ENCODE measurements around the gene EFNA4. TPM values are rescaled to one million over a fixed set of nuclear protein-coding genes. Genes with fewer than 3 reads are reported as not detected.
"Not testable (repeated sequence)": the region's sequence is repeated elsewhere in the genome, so short reads cannot be mapped to it uniquely, and the experiment has no call there.

The EFNA4 gene
- total RNA-seq, 1 experiment from 2014 or later: 7.4 TPM

DNA sequence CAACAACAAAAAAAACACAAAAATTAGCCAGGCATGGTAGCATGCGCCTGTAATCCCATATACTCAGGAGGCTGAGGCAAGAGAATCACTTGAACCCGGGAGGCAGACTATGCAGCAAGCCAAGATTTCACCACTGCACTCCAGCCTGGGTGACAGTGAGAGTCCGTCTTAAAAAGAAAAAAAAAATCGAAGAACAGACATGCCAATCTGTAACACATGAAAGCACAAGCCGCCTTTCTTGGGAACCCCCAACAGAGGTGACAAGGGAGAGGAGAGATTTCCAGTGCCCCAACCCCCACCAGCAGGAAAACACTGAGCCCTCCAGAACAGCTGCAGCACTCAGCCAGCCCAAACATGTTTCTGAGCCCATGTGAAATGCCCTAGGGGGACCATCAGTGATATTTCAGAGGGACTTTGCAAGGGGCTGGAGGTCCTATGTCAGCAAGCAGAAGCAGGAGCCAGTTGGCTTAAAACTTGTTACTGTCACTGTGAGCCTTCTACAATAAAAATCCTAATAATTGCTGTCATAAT, 50.0 kb downstream of the EFNA4 start:
- TF ChIP-seq, protein P1, sequence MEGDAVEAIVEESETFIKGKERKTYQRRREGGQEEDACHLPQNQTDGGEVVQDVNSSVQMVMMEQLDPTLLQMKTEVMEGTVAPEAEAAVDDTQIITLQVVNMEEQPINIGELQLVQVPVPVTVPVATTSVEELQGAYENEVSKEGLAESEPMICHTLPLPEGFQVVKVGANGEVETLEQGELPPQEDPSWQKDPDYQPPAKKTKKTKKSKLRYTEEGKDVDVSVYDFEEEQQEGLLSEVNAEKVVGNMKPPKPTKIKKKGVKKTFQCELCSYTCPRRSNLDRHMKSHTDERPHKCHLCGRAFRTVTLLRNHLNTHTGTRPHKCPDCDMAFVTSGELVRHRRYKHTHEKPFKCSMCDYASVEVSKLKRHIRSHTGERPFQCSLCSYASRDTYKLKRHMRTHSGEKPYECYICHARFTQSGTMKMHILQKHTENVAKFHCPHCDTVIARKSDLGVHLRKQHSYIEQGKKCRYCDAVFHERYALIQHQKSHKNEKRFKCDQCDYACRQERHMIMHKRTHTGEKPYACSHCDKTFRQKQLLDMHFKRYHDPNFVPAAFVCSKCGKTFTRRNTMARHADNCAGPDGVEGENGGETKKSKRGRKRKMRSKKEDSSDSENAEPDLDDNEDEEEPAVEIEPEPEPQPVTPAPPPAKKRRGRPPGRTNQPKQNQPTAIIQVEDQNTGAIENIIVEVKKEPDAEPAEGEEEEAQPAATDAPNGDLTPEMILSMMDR (IDR thresholded peaks at IDR 0.05; ENCODE audit: unreplicated experiment): no peak
- no TSS peak for BruUV-seq (replicated peaks)
- H3K4me1 Mint-ChIP-seq (ENCODE audit: insufficient read depth, unreplicated experiment): peaks cover 6% of the 10 kb centered on the region
- no peaks in the 10 kb centered on the region for H3K27me3 Mint-ChIP-seq (ENCODE audit: insufficient read depth, unreplicated experiment)
- no peak overlapping the region for H3K27ac Mint-ChIP-seq (ENCODE audit: low read depth, unreplicated experiment)
- no peaks in the 10 kb centered on the region for H3K9me3 Mint-ChIP-seq (ENCODE audit: unreplicated experiment)
- H3K36me3 Mint-ChIP-seq (ENCODE audit: insufficient read depth, unreplicated experiment): no peaks in the 10 kb centered on the region
- POLR2A ChIA-PET: interaction anchor here (0.6 kb wide), 1 partner anchor 41 kb away, joined by 3 read pairs; no protein-coding TSS in a partner anchor
- DNase-seq (ENCODE audit: unreplicated experiment): no peak
- CTCF ChIA-PET: interaction anchor here (0.6 to 3.2 kb wide), 2 partner anchors 22 to 405 kb away, joined by 4 to 16 read pairs; no protein-coding TSS in a partner anchor
- no peak overlapping the region for H3K4me3 Mint-ChIP-seq (ENCODE audit: unreplicated experiment)
- intact Hi-C loops (cut with micrococcal nuclease): no loop called here

DNA sequence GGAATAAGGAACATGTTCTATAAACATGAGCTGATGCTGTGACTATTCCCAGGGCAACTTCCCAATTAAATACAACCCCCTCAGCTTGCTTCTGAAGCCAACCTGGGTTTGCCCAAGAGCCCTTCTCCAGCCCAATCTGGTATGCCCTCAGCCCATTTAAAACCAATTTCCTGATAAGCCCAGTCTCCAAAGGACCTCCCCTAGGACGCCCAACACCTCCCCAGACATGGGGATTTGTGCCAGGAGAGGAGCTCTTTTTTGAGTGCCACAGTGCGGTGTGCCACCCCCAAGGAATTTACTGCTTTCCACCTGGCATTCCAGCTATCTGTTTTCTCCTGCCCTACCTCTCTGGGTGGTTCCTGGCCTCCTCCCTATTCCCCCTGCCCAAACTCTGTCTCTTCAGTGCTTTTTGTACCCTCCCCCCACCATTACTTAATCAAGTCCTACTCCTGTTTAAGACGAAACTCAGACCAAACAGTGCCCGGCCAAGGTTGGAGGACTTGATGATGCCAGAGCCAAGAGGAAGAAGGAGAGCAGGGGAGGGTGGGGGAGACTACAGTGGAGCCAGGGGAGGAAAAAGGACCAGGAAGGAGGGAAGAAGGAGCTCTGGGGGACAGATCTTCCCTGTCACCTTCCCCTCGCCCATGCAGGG, 52.7 kb downstream of the EFNA4 start:
- Mint-ChIP-seq H3K36me3 (ENCODE audit: insufficient read depth, unreplicated experiment) (no peaks in the 10 kb centered on the region), H3K27me3 (ENCODE audit: insufficient read depth, unreplicated experiment) (no peaks in the 10 kb centered on the region), H3K27ac (ENCODE audit: low read depth, unreplicated experiment) (no peak overlapping the region), H3K4me1 (ENCODE audit: insufficient read depth, unreplicated experiment) (no peaks in the 10 kb centered on the region), H3K9me3 (ENCODE audit: unreplicated experiment) (no peaks in the 10 kb centered on the region), H3K4me3 (ENCODE audit: unreplicated experiment) (no peak overlapping the region)
- DNase-seq (ENCODE audit: unreplicated experiment): no peak
- TF ChIP-seq, protein P1 (IDR thresholded peaks at IDR 0.05; ENCODE audit: unreplicated experiment): no peak
- BruUV-seq (replicated peaks): no TSS peak
- intact Hi-C loops (cut with micrococcal nuclease): no loop called here
- CTCF ChIA-PET: interaction anchor here (0.8 to 3.2 kb wide), 12 partner anchors 9 to 57 kb away, joined by 3 to 16 read pairs (median 7); partner anchors contain the start of gene KRTCAP2
- POLR2A ChIA-PET: interaction anchor here (0.6 to 2.4 kb wide), 4 partner anchors 10 to 57 kb away, joined by 3 to 10 read pairs (median 5); partner anchors contain the start of genes KRTCAP2 and SLC50A1

DNA sequence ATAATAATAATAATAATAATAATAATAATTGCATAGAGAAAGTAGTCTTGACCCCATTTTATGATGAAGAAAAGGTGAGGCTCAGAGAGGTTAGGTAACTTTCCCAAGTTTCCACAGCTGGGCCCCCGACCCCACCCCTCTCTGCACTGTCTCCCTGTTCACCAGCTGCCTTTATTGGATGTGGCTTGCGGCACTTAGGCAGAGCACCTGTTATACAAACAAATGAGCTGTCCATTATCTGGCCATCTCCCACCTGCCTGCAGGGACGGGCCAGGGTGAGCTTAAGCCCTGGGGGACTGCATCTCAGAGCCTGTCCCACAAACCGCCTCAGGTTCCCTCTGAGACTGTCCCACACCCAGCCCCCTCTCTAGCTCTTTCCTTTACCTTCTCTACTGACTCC, 54.1 kb downstream of the EFNA4 start:
- no peak for DNase-seq (ENCODE audit: unreplicated experiment)
- TF ChIP-seq, protein P1 (IDR thresholded peaks at IDR 0.05; ENCODE audit: unreplicated experiment): no peak
- no peaks in the 10 kb centered on the region for H3K9me3 Mint-ChIP-seq (ENCODE audit: unreplicated experiment)
- POLR2A ChIA-PET: interaction anchor here (1.0 to 2.4 kb wide), 2 partner anchors 11 to 18 kb away, joined by 3 to 10 read pairs; partner anchors contain the start of gene SLC50A1
- H3K27me3 Mint-ChIP-seq (ENCODE audit: insufficient read depth, unreplicated experiment): no peaks in the 10 kb centered on the region
- no peak overlapping the region for H3K4me3 Mint-ChIP-seq (ENCODE audit: unreplicated experiment)
- no peaks in the 10 kb centered on the region for H3K4me1 Mint-ChIP-seq (ENCODE audit: insufficient read depth, unreplicated experiment)
- no peak overlapping the region for H3K27ac Mint-ChIP-seq (ENCODE audit: low read depth, unreplicated experiment)
- H3K36me3 Mint-ChIP-seq (ENCODE audit: insufficient read depth, unreplicated experiment): no peaks in the 10 kb centered on the region
- intact Hi-C loops (cut with micrococcal nuclease): no loop called here
- CTCF ChIA-PET: interaction anchor here (0.6 to 1.8 kb wide), 10 partner anchors 12 to 719 kb away, joined by 3 to 10 read pairs (median 4); partner anchors contain the start of gene KRTCAP2
- BruUV-seq (replicated peaks): no TSS peak

DNA sequence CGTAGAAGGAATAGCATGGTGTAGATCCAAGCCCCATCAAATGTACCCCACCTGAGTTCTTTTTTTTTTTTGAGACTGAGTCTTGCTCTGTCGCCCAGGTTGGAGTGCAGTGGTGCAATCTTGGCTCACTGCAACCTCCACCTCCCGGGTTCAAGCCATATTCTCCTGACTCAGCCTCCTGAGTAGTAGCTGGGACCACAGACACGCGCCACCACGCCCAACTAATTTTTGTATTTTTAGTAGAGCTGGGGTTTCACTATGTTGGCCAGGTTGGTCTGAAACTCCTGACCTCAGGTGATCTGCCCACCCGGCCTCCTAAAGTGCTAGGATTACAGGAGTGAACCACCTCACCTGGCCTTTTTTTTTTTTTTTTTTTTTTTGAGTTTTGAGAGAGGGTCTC, 54.5 kb downstream of the EFNA4 start:
- intact Hi-C loops (cut with micrococcal nuclease); H3K27me3 Mint-ChIP-seq (ENCODE audit: insufficient read depth, unreplicated experiment); H3K36me3 Mint-ChIP-seq (ENCODE audit: insufficient read depth, unreplicated experiment); DNase-seq (ENCODE audit: unreplicated experiment); H3K27ac Mint-ChIP-seq (ENCODE audit: low read depth, unreplicated experiment); H3K4me1 Mint-ChIP-seq (ENCODE audit: insufficient read depth, unreplicated experiment); H3K9me3 Mint-ChIP-seq (ENCODE audit: unreplicated experiment); H3K4me3 Mint-ChIP-seq (ENCODE audit: unreplicated experiment); BruUV-seq (replicated peaks): not testable (repeated sequence)
- POLR2A ChIA-PET: interaction anchor here (0.6 to 2.4 kb wide), 3 partner anchors 11 to 85 kb away, joined by 3 to 10 read pairs (median 3); partner anchors contain the start of gene SLC50A1
- CTCF ChIA-PET: interaction anchor here (0.6 to 1.8 kb wide), 10 partner anchors 13 to 712 kb away, joined by 3 to 10 read pairs (median 4); partner anchors contain the start of gene KRTCAP2

Other genes starting within 250 kb of the EFNA4 start
- 0.07 TPM in 1 of 2 replicates, not detected in the other for gene KCNN3, start 193.5 kb upstream of the EFNA4 start, total RNA-seq (2022)
- 57.7 and 68.9 TPM in 2 replicates for gene PMVK, start 127.0 kb upstream of the EFNA4 start, total RNA-seq (2022)
- gene PBXIP1, start 107.6 kb upstream of the EFNA4 start, total RNA-seq (2022): 11.3 TPM in 2 replicates
- 32.1 and 35.9 TPM in 2 replicates for gene PYGO2, start 102.0 kb upstream of the EFNA4 start, total RNA-seq (2022)
- 667 and 885 TPM in 2 replicates for gene SHC1, start 93.0 kb upstream of the EFNA4 start, total RNA-seq (2022)
- 285 and 289 TPM in 2 replicates for gene CKS1B, start 89.1 kb upstream of the EFNA4 start, total RNA-seq (2022)
- gene FLAD1, start 80.4 kb upstream of the EFNA4 start, total RNA-seq (2022): 65.4 and 91.1 TPM in 2 replicates
- 0.83 TPM in 1 of 2 replicates, not detected in the other for gene LENEP, start 70.2 kb upstream of the EFNA4 start, total RNA-seq (2022)
- gene ZBTB7B, start 60.9 kb upstream of the EFNA4 start, total RNA-seq (2022): 169 and 175 TPM in 2 replicates
- 0.91 and 1.8 TPM in 2 replicates for gene DCST2, start 30.0 kb upstream of the EFNA4 start, total RNA-seq (2022)
- gene DCST1, start 29.9 kb upstream of the EFNA4 start, total RNA-seq (2022): 0.21 and 0.42 TPM in 2 replicates
- gene ADAM15, start 12.4 kb upstream of the EFNA4 start, total RNA-seq (2022): 385 and 456 TPM in 2 replicates
- gene EFNA3, start 15.1 kb downstream of the EFNA4 start, total RNA-seq (2022): 1.6 and 1.7 TPM in 2 replicates
- 38.9 and 42.3 TPM in 2 replicates for gene EFNA1, start 64.1 kb downstream of the EFNA4 start, total RNA-seq (2022)
- gene SLC50A1, start 72.1 kb downstream of the EFNA4 start, total RNA-seq (2022): 91.2 and 97.8 TPM in 2 replicates
- 79.7 and 86.4 TPM in 2 replicates for gene DPM3, start 76.8 kb downstream of the EFNA4 start, total RNA-seq (2022)
- 313 and 383 TPM in 2 replicates for gene KRTCAP2, start 109.6 kb downstream of the EFNA4 start, total RNA-seq (2022)
- gene TRIM46, start 110.1 kb downstream of the EFNA4 start, total RNA-seq (2022): 0.21 and 0.32 TPM in 2 replicates
- gene THBS3, start 144.2 kb downstream of the EFNA4 start, total RNA-seq (2022): 33.0 and 34.4 TPM in 2 replicates
- gene MTX1, start 145.0 kb downstream of the EFNA4 start, total RNA-seq (2022): 64.6 and 67.4 TPM in 2 replicates
- gene ENTREP3, start 191.7 kb downstream of the EFNA4 start, total RNA-seq (2022): 32.3 and 37.1 TPM in 2 replicates
- 80.6 and 88.1 TPM in 2 replicates for gene SCAMP3, start 198.6 kb downstream of the EFNA4 start, total RNA-seq (2022)
- 78.6 and 82.3 TPM in 2 replicates for gene CLK2, start 209.8 kb downstream of the EFNA4 start, total RNA-seq (2022)
- 2.5 and 4.3 TPM in 2 replicates for gene HCN3, start 213.7 kb downstream of the EFNA4 start, total RNA-seq (2022)
- not detected in 2 replicates for gene PKLR, start 237.7 kb downstream of the EFNA4 start, total RNA-seq (2022)
- gene FDPS, start 245.1 kb downstream of the EFNA4 start, total RNA-seq (2022): 176 and 264 TPM in 2 replicates